Measurements from ENCODE around the gene SNPH.

The SNPH gene

DNA sequence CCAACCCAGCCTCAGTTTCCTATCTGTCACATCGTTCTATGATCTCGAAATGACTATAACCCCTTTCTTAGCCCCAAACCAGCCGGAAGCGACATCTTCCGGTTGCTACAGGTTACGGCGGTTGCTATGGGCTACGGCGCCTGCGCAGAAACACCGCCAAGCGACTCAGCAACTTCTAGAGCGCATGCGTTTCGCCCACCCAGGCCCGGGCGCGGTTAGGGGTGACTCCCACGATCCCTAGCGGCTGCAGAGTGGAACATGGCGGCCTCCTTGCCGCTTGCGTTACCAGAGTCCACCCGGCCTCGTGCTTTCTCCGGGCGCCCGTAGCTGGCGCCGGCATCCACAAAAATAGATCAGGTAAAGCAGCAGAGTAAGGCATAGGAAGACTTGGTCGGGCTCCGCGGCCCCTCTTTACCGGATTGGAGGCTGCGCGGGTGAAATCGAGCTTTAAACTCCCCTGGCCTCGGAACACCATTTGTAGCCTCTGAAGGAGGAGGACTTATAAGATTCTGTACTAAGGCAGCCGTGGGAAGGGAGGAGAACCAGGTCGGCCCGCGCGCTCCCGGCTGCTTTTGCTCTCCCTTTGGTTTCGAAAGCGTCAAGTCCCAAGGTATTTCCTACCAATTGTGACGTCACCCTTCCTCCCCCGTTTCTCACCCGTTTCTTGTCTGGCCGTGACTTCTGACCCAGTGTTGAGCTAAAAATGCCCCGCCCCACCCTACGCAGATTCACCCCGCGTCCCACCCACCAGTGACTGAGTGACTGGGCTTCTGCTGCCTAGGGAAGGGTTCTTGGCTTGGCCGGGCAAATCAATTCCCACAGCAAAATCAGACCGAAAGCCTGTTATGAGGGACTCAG, 59.3 kb downstream of the SNPH start:
- DNase-seq = peak; percentile 99

GRCh38 chr20:1326031-1326930, 60.2 kb downstream of the SNPH start:
- no peak for DNase-seq

DNA sequence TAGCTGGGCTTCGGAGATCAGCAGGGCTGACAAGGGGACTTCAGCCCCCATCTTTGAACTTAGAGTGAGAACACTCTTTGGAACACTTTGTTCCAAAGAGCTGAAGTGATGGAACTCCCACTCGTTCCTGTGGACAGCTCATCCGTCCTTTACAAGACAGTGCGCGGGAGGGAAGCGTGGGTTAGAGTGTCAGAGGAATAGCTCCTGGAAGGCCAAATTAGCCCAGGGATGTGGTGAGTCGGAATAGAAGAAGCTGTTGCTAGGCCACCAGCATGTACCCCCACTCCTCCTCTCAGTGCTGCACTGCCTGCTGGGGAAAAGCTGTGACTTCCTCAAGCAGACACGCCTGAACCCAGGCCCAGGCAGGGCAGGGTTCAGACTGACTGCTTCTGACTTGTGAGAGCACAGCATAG, 61.2 kb downstream of the SNPH start:
- DNase-seq = no peak

DNA sequence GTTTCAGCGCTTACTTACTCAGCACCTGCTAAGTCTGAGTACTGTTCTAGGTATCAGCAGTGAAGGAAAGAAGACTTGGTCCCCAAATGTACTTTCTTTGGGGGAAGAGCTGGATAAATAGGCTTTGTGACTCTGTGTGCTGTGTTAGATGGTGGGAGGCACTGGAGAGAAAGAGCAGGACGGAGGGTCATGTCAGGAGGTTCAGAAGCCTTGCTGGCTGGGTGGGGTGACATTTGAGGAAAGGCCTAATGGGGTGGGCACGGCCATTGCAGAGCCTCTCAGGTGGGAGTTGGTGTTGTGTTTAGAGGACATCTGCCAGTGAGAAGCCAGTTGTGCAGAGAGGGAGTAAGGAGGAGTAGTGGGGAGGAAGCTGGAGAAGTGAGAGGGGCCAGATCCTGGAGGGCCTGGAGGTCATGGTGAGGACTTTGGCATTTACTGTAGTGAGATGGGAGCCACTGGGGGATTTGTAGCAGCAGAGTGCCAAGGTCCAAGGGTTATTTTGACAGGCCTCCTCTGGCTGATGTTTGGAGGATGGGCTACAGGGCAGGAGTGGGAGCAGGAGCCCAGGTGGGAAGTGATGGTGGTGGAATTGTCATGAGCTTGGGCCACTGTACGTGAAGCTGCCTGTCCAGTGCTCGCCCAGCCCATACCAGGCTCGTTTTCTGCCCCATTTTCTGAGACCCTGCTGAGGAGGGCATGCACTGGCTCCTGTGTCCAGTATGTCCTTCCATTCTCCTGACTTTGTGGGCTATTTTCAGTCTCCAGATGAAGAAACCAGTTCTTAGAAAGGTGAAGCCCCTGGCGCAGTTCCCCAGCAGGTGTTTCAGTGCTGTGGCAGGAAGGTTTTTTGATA, 62.0 kb downstream of the SNPH start:
- no peak for DNase-seq

DNA sequence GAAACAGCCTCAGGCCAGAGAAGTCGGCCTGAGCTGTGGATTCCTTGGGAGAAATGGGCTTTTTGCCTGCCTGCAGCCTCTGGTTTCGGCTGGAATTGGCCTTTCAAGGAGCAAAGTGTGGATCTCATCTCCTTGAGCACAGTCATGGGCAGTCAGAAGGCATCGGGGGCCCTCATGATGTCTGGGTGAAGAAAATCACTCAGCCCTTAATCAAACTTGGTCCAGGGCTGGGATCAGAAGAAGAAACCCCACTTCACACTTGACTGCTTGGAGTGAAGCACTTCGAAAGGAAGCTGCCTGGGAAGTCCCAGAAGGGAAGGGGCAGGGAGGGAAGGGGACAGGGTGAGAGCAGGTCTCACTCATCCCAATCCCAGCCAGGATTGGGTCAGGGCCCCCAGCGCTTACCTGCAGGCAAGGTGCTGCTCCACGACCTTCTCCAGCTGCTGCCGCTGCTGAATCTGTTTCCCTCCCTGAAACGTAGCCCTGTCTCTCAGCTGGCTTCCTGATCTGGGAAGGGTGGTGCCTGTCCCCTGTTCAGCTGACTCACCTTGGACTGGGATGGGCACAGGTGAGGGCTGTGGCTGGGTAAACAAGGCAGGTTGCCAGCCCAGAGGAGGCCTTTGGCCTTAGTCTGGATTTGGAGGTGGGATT, 62.7 kb downstream of the SNPH start, which contains the start of gene SDCBP2:
Gene SDCBP2, minus strand, starts transcription at position 460 of the 651 bp plus-strand sequence. CDS start 8,723 bp downstream, outside the sequence.
- no peak for DNase-seq

DNA sequence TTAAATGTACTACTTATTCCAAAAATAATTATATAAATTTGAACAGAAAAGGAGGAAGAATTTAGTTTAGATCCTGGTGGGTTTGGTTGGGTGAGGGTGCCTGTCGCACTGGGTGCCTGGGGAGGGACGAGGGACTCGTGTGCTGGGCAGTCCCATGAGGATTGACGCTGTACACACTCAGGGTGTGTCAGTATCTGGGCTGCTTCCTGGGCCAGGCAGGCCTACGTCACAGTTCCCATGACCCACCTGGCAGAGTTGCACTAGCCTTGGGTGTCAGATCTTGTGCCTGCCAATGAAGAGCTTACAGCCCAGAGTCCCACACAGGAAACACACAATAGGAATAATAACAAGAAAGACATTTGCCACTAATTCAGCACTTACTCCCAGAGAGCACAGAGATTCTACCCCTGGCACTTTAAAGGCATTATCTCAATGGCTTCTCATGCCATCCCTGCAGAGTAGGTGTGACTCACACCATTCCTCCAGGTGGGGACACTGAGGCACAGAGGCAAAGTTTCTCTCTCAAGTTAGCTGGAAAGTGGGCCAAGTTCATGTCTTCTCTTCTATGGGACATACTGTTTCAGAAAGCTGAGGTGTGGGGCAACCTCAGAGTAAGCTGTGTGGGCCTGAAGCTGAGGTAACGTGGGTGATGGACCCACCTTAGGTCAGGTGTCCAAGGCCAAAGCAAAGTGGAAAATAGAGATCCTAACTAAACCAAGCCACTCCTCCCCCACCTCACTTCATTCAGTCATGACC, 64.2 kb downstream of the SNPH start:
- no peak for DNase-seq

- DNase-seq = no peak
Observed at GRCh38 chr20:1331101-1331500, 65.0 kb downstream of the SNPH start.

GRCh38 chr20:1331801-1332453, 65.8 kb downstream of the SNPH start:
- DNase-seq = no peak

- DNase-seq = no peak
Observed at GRCh38 chr20:1332749-1333300, 66.7 kb downstream of the SNPH start.

DNA sequence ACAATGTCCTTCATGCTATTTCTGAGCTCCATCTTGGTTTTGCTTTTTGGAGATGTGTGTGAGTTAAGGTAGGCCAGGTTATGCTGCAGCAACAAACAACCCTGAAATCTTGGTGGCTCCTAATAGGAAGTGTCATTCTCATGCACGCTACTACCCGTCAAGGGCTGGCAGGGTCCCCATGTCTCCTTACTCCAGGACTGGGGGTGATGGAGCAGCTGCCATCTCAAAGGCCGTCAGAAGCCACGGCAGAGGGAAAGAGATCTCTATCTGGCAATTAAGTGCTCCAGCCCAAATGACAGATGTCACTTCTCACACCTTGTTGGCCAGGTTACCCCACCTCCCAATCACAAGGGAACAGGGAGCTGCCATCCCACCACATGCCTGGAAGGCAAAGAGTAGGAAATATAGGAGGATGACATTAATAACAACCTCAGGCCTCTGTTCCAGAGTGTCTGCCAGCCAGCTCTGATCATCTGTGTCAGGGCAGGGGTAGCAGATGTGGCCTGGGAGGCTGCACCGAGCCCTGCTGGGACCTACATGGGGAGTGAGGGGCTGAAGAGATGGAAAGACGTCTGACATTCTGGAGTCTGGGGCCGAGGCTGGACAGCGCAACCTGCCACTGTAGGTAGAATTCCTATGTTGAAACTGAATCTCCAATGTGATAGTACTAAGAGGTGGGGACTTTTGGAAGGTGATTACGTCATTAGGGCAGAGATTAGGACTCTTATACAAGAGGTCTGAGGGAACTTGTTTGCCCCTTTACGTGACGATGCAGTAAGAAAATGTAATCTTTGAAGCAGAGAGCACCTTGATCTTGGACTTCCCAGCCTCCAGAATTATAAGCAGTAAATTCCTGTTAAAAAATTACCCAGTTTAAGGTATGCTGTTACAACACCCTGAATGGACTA, 67.6 kb downstream of the SNPH start:
- DNase-seq = no peak

DNA sequence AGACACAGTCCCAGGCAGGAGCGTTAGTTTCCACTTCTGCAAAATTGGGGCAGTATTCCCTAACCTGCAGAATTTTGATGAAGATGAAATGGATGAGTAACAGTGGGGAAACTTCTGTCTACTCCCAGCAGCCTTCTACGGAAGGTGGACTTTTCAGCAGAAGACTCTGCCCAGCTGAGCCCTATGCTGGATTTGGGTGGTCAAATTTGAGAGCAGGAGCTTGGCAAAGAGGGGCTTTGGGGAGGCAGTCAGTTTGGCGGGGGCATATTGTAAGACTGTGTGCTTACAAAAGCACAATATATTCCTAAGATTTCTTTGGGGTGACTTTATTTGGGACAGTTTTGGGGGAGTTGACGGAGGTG, 68.3 kb downstream of the SNPH start:
- DNase-seq = no peak

- no peak for DNase-seq
Observed at GRCh38 chr20:1334761-1335160, 68.7 kb downstream of the SNPH start.

GRCh38 chr20:1335961-1336698, 70.0 kb downstream of the SNPH start:
- DNase-seq = no peak

GRCh38 chr20:1336699-1337367, 70.7 kb downstream of the SNPH start:
- DNase-seq = peak; percentile 23

DNA sequence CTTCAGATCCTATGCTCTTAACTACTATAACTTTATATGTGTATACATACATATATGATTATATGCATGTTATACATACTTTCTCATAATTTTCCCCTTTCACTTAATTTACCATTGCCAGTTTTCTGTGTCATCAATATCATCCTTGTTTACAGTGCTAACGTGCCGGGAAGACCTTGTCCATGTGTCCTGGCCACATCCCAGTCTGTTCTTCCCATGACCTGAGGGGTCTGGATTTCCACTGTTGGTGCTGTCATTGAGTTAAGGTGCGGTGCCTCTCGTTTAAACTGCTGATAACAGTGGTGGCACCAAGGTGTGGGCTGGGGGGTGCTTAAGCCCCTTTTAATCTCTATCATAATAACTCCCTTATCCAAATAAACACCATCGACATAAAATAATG, 71.3 kb downstream of the SNPH start:
- DNase-seq = no peak

GRCh38 chr20:1338096-1338495, 72.0 kb downstream of the SNPH start:
- no peak for DNase-seq

DNA sequence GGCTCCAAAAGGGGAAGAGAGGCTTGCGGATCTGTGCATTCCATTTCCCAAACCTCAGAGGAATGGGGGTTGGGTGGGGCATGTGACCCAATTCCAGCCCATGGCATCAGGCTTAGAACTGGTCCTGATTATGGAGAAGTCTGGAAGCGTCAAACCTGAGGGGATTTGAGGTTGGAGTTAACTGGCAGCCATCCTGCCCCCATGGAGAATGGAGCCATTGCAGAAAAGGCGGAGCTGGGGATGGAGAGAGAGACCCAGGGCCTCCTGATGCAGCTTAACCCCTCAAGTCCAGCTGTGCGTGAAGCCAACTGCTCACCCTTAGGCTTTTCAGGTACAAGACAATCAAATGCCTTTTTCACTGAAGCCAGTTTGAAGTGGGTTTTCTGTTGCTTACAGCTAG, 72.7 kb downstream of the SNPH start:
- no peak for DNase-seq

DNA sequence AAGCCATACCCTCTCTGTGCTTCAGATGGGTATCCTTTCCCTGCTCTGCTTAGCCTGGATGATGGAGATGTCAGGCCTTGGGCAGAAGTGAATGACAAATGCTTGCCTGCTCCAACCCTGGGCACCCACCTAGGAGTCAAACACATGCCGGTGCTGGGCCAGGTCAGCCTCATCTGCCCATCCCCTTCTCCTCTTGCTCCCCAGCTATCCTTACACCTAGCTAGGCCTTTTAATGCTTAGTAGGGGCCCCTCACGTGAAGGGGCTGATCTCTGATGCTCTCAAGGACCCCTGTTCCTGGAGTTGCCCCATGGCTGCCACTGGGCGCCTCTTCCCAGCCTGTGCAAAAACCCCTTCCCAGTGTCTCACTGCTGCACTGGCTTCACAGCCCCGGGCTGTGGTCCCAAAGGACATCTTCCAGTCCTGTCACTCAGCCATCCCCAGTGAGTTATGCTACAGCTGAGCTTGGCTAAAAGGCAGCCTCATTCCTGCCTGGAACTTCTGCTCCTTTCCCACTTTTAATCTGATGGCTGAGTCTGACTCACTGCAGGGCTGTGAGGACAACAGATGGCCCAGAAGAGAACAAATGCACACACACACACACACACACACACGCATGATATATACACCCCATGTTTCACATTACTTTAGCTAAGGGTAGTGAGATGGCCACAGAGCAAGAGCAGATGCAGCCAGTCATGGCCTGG, 75.6 kb downstream of the SNPH start:
- DNase-seq = no peak
